GM12878 (cell line): ENCODE data around the gene PLXNC1. TPM values are rescaled to one million over a fixed set of nuclear protein-coding genes. Genes with fewer than 3 reads are reported as not detected.

Experiments
- ATAC-seq: fragments of 200-7000 bp; cut with Tn5 transposase; 3 replicates; pipeline ENCODE4 v1.9.1; 2020; ENCODE audit warnings: mild to moderate bottlenecking, moderate library complexity
- BruUV-seq: library from RNA; stranded (reverse); fragments of 400-500 nt; replicated peaks from 2 replicates; lab custom pipeline; 2021; lab: Mats Ljungman, UMichigan
- CTCF ChIA-PET: fragments of 300-600 bp; sonication (Branson Sonifier 250); formaldehyde crosslinking; extraction: SDS; loops from one replicate; lab custom pipeline; 2021; ENCODE audit warnings: inconsistent platforms; lab: Yijun Ruan, JAX
- POLR2A ChIA-PET: fragments of 350-600 bp; formaldehyde crosslinking; extraction: SDS; loops from one replicate; lab custom pipeline; 2021; ENCODE audit warnings: inconsistent platforms; lab: Charles Lee
- RAD21 ChIA-PET: fragments of 300-600 bp; sonication (Branson Sonifier 250); formaldehyde crosslinking; loops from one replicate; lab custom pipeline; 2023; ENCODE audit warnings: antibody characterized with exemption; ENCODE audit not compliant: unreplicated experiment; lab: Charles Lee
- SMC1A ChIA-PET: fragments of 300-600 bp; sonication (Branson Sonifier 250); formaldehyde crosslinking; loops from one replicate; lab custom pipeline; 2023; ENCODE audit not compliant: unreplicated experiment, uncharacterized antibody; lab: Charles Lee
- DNase-seq: peaks from one replicate; pipeline ENCODE4 v3.0.0-alpha.2; 2011; ENCODE audit warnings: low read depth, low spot score
- FAIRE-seq: peaks from 3 replicates; lab custom pipeline; 2011; peaks lifted over from hg19 to GRCh38; lab: Jason Lieb, UNC
- H2AFZ ChIP-seq: 2 replicates; pipeline ENCODE4 v1.6.0; 2011; ENCODE audit warnings: low read depth, low read length, control low read depth; ENCODE audit not compliant: control insufficient read depth
- H3K27ac ChIP-seq: 2 replicates; pipeline ENCODE4 v1.5.1; 2011; ENCODE audit warnings: control low read depth; ENCODE audit not compliant: control insufficient read depth, insufficient read depth
- H3K27me3 ChIP-seq, 2 experiments: replicated peaks in 1 of 2; 2 replicates each; pipeline versions ENCODE4 v1.6.0 to v1.6.1; 2011; ENCODE audit warnings: low read length in 1 of 2; ENCODE audit not compliant: control insufficient read depth in 2 of 2, insufficient read depth in 2 of 2
- H3K36me3 ChIP-seq, 2 experiments: 2 replicates each; pipeline ENCODE4 v1.5.1; 2011; ENCODE audit warnings: low read length in 1 of 2; ENCODE audit not compliant: control insufficient read depth in 2 of 2, insufficient read depth in 2 of 2
- H3K4me1 ChIP-seq: 2 replicates; pipeline ENCODE4 v1.6.1; 2011; ENCODE audit warnings: mild to moderate bottlenecking, low read length, moderate library complexity, mixed read lengths; ENCODE audit not compliant: control insufficient read depth, insufficient read depth
- H3K4me2 ChIP-seq: 2 replicates; pipeline ENCODE4 v1.6.0; 2011; ENCODE audit warnings: control low read depth; ENCODE audit not compliant: control insufficient read depth, insufficient read depth
- H3K4me3 ChIP-seq: fragments of 200-600 bp; sonication (generic); 2 replicates; pipeline ENCODE4 v1.5.1; 2016
- H3K79me2 ChIP-seq: 2 replicates; pipeline ENCODE4 v1.6.0; 2011; ENCODE audit warnings: low read length; ENCODE audit not compliant: control insufficient read depth, insufficient read depth
- H3K9ac ChIP-seq: 2 replicates; pipeline ENCODE4 v1.8.0; 2011; ENCODE audit warnings: low read length, control low read depth, mixed read lengths; ENCODE audit not compliant: control insufficient read depth, insufficient read depth
- H3K9me3 ChIP-seq: replicated peaks from 3 replicates; pipeline ENCODE4 v1.5.1; 2011; ENCODE audit warnings: mild to moderate bottlenecking, low read length; ENCODE audit not compliant: control insufficient read depth, insufficient read depth
- H4K20me1 ChIP-seq: 2 replicates; pipeline ENCODE4 v1.6.0; 2011; ENCODE audit not compliant: control insufficient read depth, insufficient read depth
- ATF3 ChIP-seq: IDR thresholded peaks from 2 replicates; pipeline ENCODE4 v1.6.1; 2011; ENCODE audit warnings: low read depth, mild to moderate bottlenecking, low read length, moderate library complexity, borderline replicate concordance; ENCODE audit errors: extremely low read depth
- ATF7 ChIP-seq: fragments of 450-650 bp; IDR thresholded peaks from 2 replicates; pipeline ENCODE4 v1.6.1; 2016; ENCODE audit warnings: low read depth, mild to moderate bottlenecking
- CHD1 ChIP-seq: IDR thresholded peaks from 2 replicates; pipeline ENCODE4 v1.6.1; 2012; ENCODE audit warnings: low read depth, low read length, improper control_type of control experiment
- HSF1 ChIP-seq: fragments of 150-350 bp; IDR thresholded peaks from 2 replicates; pipeline ENCODE4 v1.6.1; 2014; ENCODE audit warnings: mild to moderate bottlenecking, low read depth, low read length
- NR2F1 ChIP-seq: fragments of 450-650 bp; conservative IDR thresholded peaks from 2 replicates; pipeline ENCODE4 v1.6.1; 2017; ENCODE audit warnings: mild to moderate bottlenecking
- PBX3 ChIP-seq: IDR thresholded peaks from 2 replicates; pipeline ENCODE4 v1.6.1; 2011; ENCODE audit warnings: mild to moderate bottlenecking, low read depth, low read length, moderate library complexity; ENCODE audit not compliant: insufficient replicate concordance
- PML ChIP-seq: IDR thresholded peaks from 2 replicates; pipeline ENCODE4 v1.6.1; 2012; ENCODE audit warnings: low read length, inconsistent platforms
- TCF12 ChIP-seq: IDR thresholded peaks from 2 replicates; pipeline ENCODE4 v1.6.1; 2011; ENCODE audit warnings: low read depth, mild to moderate bottlenecking, low read length
- WGBS: methylation state at CpG from one replicate; pipeline ENCODE4 v1.1.6; 2016; ENCODE audit warnings: low lambda C conversion rate; ENCODE audit not compliant: insufficient replicate concordance, insufficient coverage; ENCODE audit errors: missing lambda C conversion rate; 5-methylcytosine and 5-hydroxymethylcytosine counted together
- in situ Hi-C: fragments of 300-500 bp; cut with MboI; formaldehyde crosslinking; loops from 9 replicates; pipeline ENCODE4 v1.14.3; 2018; ENCODE audit warnings: mixed read lengths
- intact Hi-C: fragments of 100-400 bp; cut with micrococcal nuclease; formaldehyde crosslinking; loops from one replicate; pipeline ENCODE4 v1.14.2; 2022; ENCODE audit not compliant: unreplicated experiment
- polyA plus RNA-seq, 11 experiments: library from polyadenylated mRNA; depleted of rRNA in 4 of 11; unstranded in 6 of 11; stranded (reverse) in 5 of 11; fragments of >200 nt; fragmentation: Nextera tagmentation in 4 of 11; fragmentation: Illumina TruSeq in 1 of 11; extraction: Ambion mirVana in 4 of 11; extraction: Trizol in 1 of 11; gene quantifications; 1 replicate in 1 of 11; 2 replicates in 10 of 11; pipeline versions ENCODE4 v1.2.1 to v1.2.3, GENCODE V29; 2011 to 2016; ENCODE audit warnings: inconsistent platforms in 2 of 11, missing spikeins in 2 of 11, low read depth in 1 of 11
- total RNA-seq, 4 experiments: library from RNA; depleted of rRNA in 3 of 4; stranded (reverse); fragments of >200 nt in 3 of 4; fragmentation: Illumina TruSeq in 1 of 4; extraction: Trizol in 1 of 4; gene quantifications; 2 replicates each; pipeline versions ENCODE4 v1.2.1 to v1.2.3, GENCODE V29; 2013 to 2021
- TF ChIP-seq, protein P1 (sequence below): fragments of 450-650 bp; IDR thresholded peaks from 2 replicates; pipeline ENCODE4 v1.6.1; 2016; ENCODE audit warnings: mild to moderate bottlenecking
- TF ChIP-seq, protein P2 (sequence below): IDR thresholded peaks from 2 replicates; pipeline ENCODE4 v1.6.1; 2012; ENCODE audit warnings: low read length, inconsistent platforms

PLXNC1 gene
- total and polyA plus RNA-seq, 10 of the 15 experiments (the other 5 are each of a cell fraction or from before 2014, with no cell fraction given) = 5.2 to 41.2 (median 24.6) TPM

GRCh38 chr12:94152292-94153078, 4.1 kb downstream of the PLXNC1 start:
- RAD21 ChIA-PET = interaction anchor here (0.8 to 6.0 kb wide), 28 partner anchors 9 to 382 kb away, joined by 3 to 113 read pairs (median 6); partner anchors contain the start of gene CEP83
- Histone ChIP-seq H4K20me1 (no peaks in the 10 kb centered on the region), H3K9me3 (no peaks in the 10 kb centered on the region), H3K4me1 (peaks cover 16% of the 10 kb centered on the region), H3K9ac (peak overlapping the region; percentile 57; the same call in 1 of the 2 replicates), H2AFZ (no peak overlapping the region), H3K36me3 (peaks cover 0 to 7% of the 10 kb centered on the region in 2 experiments; a peak in 1 of 4 replicates), H3K4me3 (peak overlapping the region; percentile 91), H3K27me3 (no peaks in the 10 kb centered on the region), H3K4me2 (peak overlapping the region; percentile 68), H3K79me2 (peaks cover 85% of the 10 kb centered on the region), H3K27ac (no peak overlapping the region)
- FAIRE-seq (no peak), ATAC-seq (no peak), DNase-seq (no peak)
- in situ Hi-C loops = no loop called here
- WGBS = 76% methylated on average over 5 of the region's 5 CpGs
- TF ChIP-seq ATF7 (peak; percentile 94), CHD1 (no peak), TCF12 (no peak), PML (0 out of 2 replicates have a peak, but pooled peaks have one; percentile 35), ATF3 (no peak), HSF1 (no peak), NR2F1 (peak; percentile 47; the same call in 1 of the 2 replicates), PBX3 (peak; percentile 83)
- TF ChIP-seq, protein P1, sequence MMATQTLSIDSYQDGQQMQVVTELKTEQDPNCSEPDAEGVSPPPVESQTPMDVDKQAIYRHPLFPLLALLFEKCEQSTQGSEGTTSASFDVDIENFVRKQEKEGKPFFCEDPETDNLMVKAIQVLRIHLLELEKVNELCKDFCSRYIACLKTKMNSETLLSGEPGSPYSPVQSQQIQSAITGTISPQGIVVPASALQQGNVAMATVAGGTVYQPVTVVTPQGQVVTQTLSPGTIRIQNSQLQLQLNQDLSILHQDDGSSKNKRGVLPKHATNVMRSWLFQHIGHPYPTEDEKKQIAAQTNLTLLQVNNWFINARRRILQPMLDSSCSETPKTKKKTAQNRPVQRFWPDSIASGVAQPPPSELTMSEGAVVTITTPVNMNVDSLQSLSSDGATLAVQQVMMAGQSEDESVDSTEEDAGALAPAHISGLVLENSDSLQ = peak; percentile 95
- TF ChIP-seq, protein P2, sequence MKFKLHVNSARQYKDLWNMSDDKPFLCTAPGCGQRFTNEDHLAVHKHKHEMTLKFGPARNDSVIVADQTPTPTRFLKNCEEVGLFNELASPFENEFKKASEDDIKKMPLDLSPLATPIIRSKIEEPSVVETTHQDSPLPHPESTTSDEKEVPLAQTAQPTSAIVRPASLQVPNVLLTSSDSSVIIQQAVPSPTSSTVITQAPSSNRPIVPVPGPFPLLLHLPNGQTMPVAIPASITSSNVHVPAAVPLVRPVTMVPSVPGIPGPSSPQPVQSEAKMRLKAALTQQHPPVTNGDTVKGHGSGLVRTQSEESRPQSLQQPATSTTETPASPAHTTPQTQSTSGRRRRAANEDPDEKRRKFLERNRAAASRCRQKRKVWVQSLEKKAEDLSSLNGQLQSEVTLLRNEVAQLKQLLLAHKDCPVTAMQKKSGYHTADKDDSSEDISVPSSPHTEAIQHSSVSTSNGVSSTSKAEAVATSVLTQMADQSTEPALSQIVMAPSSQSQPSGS = peak; percentile 62; the same call in 1 of the 2 replicates
- intact Hi-C loops = no loop called here
- POLR2A ChIA-PET = interaction anchor here (0.5 to 6.0 kb wide), 10 partner anchors 22 to 260 kb away, joined by 3 to 51 read pairs (median 4); no protein-coding TSS in a partner anchor
- CTCF ChIA-PET = interaction anchor here (1.2 to 3.2 kb wide), 20 partner anchors 9 to 723 kb away, joined by 3 to 20 read pairs (median 6); no protein-coding TSS in a partner anchor
- SMC1A ChIA-PET = interaction anchor here (0.8 to 21.2 kb wide), 37 partner anchors 8 to 723 kb away, joined by 3 to 367 read pairs (median 5); partner anchors contain the start of gene CEP83
- BruUV-seq = no TSS peak
